Heart left ventricle (tissue), 16 donors: Measurements from ENCODE around the gene NUP214. TPM values are rescaled to one million over a fixed set of nuclear protein-coding genes. Genes with fewer than 3 reads are reported as not detected.
"Not testable (repeated sequence)": the region's sequence is repeated elsewhere in the genome, so short reads cannot be mapped to it uniquely, and the experiment has no call there.

ENCODE experiments used
- ATAC-seq, 4 donors: fragments of 200-7000 bp; cut with Tn5 transposase; one replicate each; pipeline ENCODE4 v1.9.1; 2020 to 2022; ENCODE audit warnings: moderate library complexity in 4 of 4, mild to moderate bottlenecking in 3 of 4, moderate number of reproducible peaks in 1 of 4
- DNase-seq, 5 donors: peaks; one replicate each; pipeline ENCODE4 v3.0.0-alpha.2; 2020
- H3K27ac ChIP-seq, 12 donors: fragments of 200-600 bp; sonication (generic) in 4 of 12; one replicate each; pipeline versions ENCODE4 v1.5.0 to v1.8.0; 2016 to 2022; ENCODE audit warnings: mild to moderate bottlenecking in 2 of 12
- H3K27me3 ChIP-seq, 9 donors: fragments of 200-600 bp; sonication (generic) in 2 of 9; one replicate each; pipeline versions ENCODE4 v1.5.1 to v1.8.0; 2016 to 2022; ENCODE audit warnings: mild to moderate bottlenecking in 3 of 9
- H3K36me3 ChIP-seq, 9 donors: fragments of 200-600 bp; sonication (generic) in 2 of 9; one replicate each; pipeline versions ENCODE4 v1.5.0 to v1.8.0; 2018 to 2022; ENCODE audit warnings: mild to moderate bottlenecking in 2 of 9
- H3K4me1 ChIP-seq, 12 donors: fragments of 200-600 bp; sonication (generic) in 4 of 12; one replicate each; pipeline versions ENCODE4 v1.5.0 to v1.8.0; 2016 to 2022; ENCODE audit warnings: mild to moderate bottlenecking in 3 of 12
- H3K4me3 ChIP-seq, 12 donors: fragments of 200-600 bp; sonication (generic) in 4 of 12; one replicate each; pipeline versions ENCODE4 v1.5.0 to v1.8.0; 2017 to 2022; ENCODE audit warnings: mild to moderate bottlenecking in 9 of 12, moderate library complexity in 4 of 12
- H3K9me3 ChIP-seq, 12 donors: fragments of 200-600 bp; sonication (generic) in 4 of 12; one replicate each; pipeline versions ENCODE4 v1.5.0 to v1.8.0; 2016 to 2022; ENCODE audit warnings: mild to moderate bottlenecking in 1 of 12
- POLR2A ChIP-seq, 2 donors: fragments of 450-650 bp; IDR thresholded peaks; one replicate each; pipeline ENCODE4 v1.6.1; 2017; ENCODE audit warnings: antibody characterized with exemption in 2 of 2, mild to moderate bottlenecking in 2 of 2, moderate library complexity in 2 of 2
- WGBS, 4 donors: extraction: QIAGEN DNeasy Blood & Tissue Kit in 2 of 4; methylation state at CpG; one replicate each; pipeline versions ENCODE4 v1.1.5 to v1.1.7; 2013 to 2018; 5-methylcytosine and 5-hydroxymethylcytosine counted together
- intact Hi-C, 10 donors: fragments of 100-400 bp; cut with DNase I; formaldehyde crosslinking; loops; one replicate each; pipeline versions ENCODE4 v1.11.1 to v1.14.2; 2022
- polyA plus RNA-seq, 2 donors: library from polyadenylated mRNA; stranded (reverse); fragments of 200-250 nt; gene quantifications; one replicate each; pipeline ENCODE4 v1.2.3, GENCODE V29; 2013
- total RNA-seq, 9 donors: library from RNA; depleted of rRNA in 2 of 9; stranded (reverse); fragments of >200 nt in 2 of 9; fragmentation: NEBNext Ultra II Directional in 3 of 9; extraction: Animal tissue kit (Norgen Biotek cat#: 25700) in 3 of 9; gene quantifications; one replicate each; pipeline versions ENCODE4 v1.1.0 to v1.2.4, GENCODE V29; 2016 to 2023
- TF ChIP-seq, protein P1 (sequence below), 12 donors: fragments of 200-600 bp; sonication (generic) in 4 of 12; IDR thresholded peaks; one replicate each; pipeline versions ENCODE4 v1.5.0 to v1.8.0; 2018 to 2022; ENCODE audit warnings: antibody characterized with exemption in 12 of 12, mild to moderate bottlenecking in 5 of 12
- donor health status: ischemic (EF 13 %, LVEDD 7.1; RV severe dilation, severe dysfunction).
- donor health status: healthy with polysubstance abuse.
- donor health status: DM: no; HTN: yes; CAD: no.
- donor health status: DM: no; HTN: no; CAD: no.
- donor health status: ischemic (EF 25% LVEDD 6.9; RV normal size, moderate dysfunction).
- donor health status: ischemic (EF 25% LVEDD 5.7; RV mildly dilated, moderate dysfunction).
- donor health status: healthy.
- donor health status: DM: yes; HTN: yes; CAD: no.
- donor health status: ischemic (EF 35%, LVEDD 5.7; RV mildly dilated, moderate dysfunction).
- donor health status: nonischemic (EF 11% LVEDD 7.7; RV severe dilation, severe dysfunction).
- donor health status: DM: yes; HTN: yes; CAD: no.
- donor health status: PGD.
- donor health status: ischemic (EF 29% LVEDD 5.4; RV normal size, mild dysfunction).
- donor health status: nonischemic (EF 23%, LVEDD 6.1; RV moderate dilation, normal function).

NUP214 gene
- total and polyA plus RNA-seq, 11 donors, result 13.7 to 45.1 (median 23.6) TPM

GRCh38 chr9:131099102-131099606 is 26.2 kb upstream of the NUP214 start:
- Histone ChIP-seq H3K27me3 (peaks cover 0 to 40% (median 10%) of the 10 kb centered on the region in 9 donors), H3K9me3 (no peaks in the 10 kb centered on the region), H3K4me3 (peak overlapping the region in 2 of 12 donors; percentile 66 to 83), H3K36me3 (no peaks in the 10 kb centered on the region), H3K27ac (peak overlapping the region in 9 of 12 donors; percentile 5 to 85 (median 55)), H3K4me1 (peaks cover 0 to 68% (median 28%) of the 10 kb centered on the region in 12 donors)
- WGBS, 4 donors, result 71 to 81% (median 78%) methylated on average over 8 of the region's 8 CpGs
- intact Hi-C loops, result loop anchor here in 3 of 10 donors (2.0 to 5.0 kb wide), 2 partner anchors 40 to 42 kb away; no protein-coding TSS in a partner anchor
- no peak for TF ChIP-seq POLR2A (IDR thresholded peaks at IDR 0.05)
- TF ChIP-seq, protein P1, sequence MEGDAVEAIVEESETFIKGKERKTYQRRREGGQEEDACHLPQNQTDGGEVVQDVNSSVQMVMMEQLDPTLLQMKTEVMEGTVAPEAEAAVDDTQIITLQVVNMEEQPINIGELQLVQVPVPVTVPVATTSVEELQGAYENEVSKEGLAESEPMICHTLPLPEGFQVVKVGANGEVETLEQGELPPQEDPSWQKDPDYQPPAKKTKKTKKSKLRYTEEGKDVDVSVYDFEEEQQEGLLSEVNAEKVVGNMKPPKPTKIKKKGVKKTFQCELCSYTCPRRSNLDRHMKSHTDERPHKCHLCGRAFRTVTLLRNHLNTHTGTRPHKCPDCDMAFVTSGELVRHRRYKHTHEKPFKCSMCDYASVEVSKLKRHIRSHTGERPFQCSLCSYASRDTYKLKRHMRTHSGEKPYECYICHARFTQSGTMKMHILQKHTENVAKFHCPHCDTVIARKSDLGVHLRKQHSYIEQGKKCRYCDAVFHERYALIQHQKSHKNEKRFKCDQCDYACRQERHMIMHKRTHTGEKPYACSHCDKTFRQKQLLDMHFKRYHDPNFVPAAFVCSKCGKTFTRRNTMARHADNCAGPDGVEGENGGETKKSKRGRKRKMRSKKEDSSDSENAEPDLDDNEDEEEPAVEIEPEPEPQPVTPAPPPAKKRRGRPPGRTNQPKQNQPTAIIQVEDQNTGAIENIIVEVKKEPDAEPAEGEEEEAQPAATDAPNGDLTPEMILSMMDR (IDR thresholded peaks at IDR 0.05), result no peak
- DNase-seq (no peak), ATAC-seq (no peak)

DNA sequence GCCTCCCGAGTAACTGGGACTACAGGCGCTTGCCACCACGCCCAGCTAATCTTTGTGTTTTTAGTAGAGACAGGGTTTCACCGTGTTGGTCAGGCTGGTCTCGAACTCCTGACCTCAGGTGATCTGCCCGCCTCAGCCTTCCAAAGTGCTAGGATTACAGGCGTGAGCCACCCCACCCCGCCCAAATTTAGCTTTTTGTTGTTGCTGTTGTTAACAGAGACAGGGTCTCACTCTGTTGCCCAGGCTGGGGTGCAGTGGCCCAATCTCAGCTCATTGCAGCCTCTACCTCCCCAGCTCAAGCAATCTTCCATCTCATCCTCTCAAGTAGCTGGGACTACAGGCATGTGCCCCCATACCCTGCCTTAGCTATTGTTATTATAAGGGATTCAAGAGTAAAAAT is 25.5 kb upstream of the NUP214 start:
- intact Hi-C loops, result loop anchor here in 3 of 10 donors (2.0 to 5.0 kb wide), 2 partner anchors 41 to 43 kb away; no protein-coding TSS in a partner anchor
- peak overlapping the region in 6 of 12 donors; percentile 5 to 85 (median 48) for H3K27ac ChIP-seq
- WGBS, 4 donors, result 93 to 99% (median 97%) methylated on average over 8 of the region's 8 CpGs
- ATAC-seq, DNase-seq, H3K9me3 ChIP-seq, H3K36me3 ChIP-seq, H3K4me3 ChIP-seq: not testable (repeated sequence)
- peaks cover 0 to 68% (median 28%) of the 10 kb centered on the region in 12 donors for H3K4me1 ChIP-seq
- peaks cover 0 to 33% (median 10%) of the 10 kb centered on the region in 9 donors for H3K27me3 ChIP-seq

DNA sequence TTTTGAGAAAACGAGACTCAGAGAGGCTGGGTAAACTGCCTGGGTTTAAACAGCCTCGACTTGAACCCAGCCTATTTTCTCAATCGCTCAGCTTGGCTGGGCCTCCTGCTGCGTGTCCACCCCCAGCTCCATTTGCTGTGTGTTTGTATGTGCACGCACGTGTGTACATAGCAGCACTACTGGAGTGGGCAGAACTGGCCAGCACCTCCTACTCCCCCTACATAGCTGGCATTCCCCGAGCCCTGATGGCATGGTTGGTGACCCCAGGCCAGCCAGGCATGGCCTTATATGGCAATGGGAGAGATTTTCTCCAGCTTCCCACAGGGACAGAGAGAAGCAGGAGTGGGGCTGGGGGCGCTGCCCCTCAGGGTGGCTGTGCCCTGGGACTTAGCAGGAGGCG is 24.9 kb upstream of the NUP214 start:
- Histone ChIP-seq H3K9me3 (no peaks in the 10 kb centered on the region), H3K27me3 (peaks cover 0 to 28% (median 9%) of the 10 kb centered on the region in 9 donors), H3K27ac (peak overlapping the region in 4 of 12 donors; percentile 13 to 85 (median 24)), H3K4me3 (no peak overlapping the region), H3K4me1 (peaks cover 0 to 67% (median 27%) of the 10 kb centered on the region in 12 donors), H3K36me3 (no peaks in the 10 kb centered on the region)
- TF ChIP-seq, protein P1 (IDR thresholded peaks at IDR 0.05), result no peak
- no peak for TF ChIP-seq POLR2A (IDR thresholded peaks at IDR 0.05)
- ATAC-seq (no peak), DNase-seq (no peak)
- WGBS, 4 donors, result 75 to 80% (median 77%) methylated on average over 9 of the region's 9 CpGs
- intact Hi-C loops, result no loop called here

DNA sequence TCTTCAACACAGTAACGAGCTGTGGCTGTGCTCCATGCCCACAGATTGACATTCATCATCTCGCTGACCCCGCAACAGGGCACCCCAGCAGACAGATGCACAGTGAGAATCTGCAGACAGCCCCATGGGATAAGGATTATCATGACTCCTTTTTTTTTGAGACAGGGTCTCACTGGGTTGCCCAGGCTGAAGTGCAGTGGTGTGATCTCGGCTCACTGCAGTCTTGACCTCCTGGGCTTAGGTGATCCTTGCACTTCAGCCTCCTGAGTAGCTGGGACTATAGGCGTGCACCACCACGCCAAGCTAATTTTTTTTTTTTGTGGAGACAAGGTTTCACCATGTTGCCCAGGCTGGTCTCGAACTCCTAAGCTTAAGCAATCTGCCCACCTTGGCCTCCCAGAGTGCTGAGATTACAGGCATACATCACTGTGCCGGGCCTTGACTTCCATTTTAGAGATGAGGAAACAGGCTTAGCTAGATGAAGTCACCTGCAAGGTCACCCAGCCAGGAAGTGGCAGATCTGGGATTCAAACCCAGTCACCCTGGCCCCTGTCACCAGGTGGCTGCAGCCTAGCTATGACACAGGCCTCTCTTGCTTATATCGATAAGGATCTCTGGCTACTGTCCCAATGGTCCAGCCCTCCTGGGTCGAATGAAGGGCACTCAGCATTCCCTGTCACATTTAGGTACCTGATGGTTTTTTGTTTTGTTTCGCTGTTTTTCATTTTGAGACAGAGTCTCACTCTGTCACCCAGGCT is 24.0 kb upstream of the NUP214 start:
- intact Hi-C loops, result no loop called here
- WGBS, 4 donors, result 85 to 90% (median 88%) methylated on average over 11 of the region's 11 CpGs

More for the DNA sequence above, 24.0 kb upstream of the NUP214 start:
- Histone ChIP-seq H3K27ac (peak overlapping the region in 7 of 12 donors; percentile 0 to 85 (median 52)), H3K27me3 (peaks cover 0 to 19% (median 6%) of the 10 kb centered on the region in 9 donors), H3K4me3 (no peak overlapping the region), H3K9me3 (no peaks in the 10 kb centered on the region), H3K4me1 (peaks cover 0 to 66% (median 21%) of the 10 kb centered on the region in 12 donors), H3K36me3 (peaks cover 0 to 4% (median 0%) of the 10 kb centered on the region in 9 donors)
- TF ChIP-seq, protein P1 (IDR thresholded peaks at IDR 0.05), result no peak
- no peak for TF ChIP-seq POLR2A (IDR thresholded peaks at IDR 0.05)
- no peak for DNase-seq
- ATAC-seq, result no peak
